HepG2 (cell line): ENCODE data around the gene DOCK3.

ENCODE experiments used
- PRPF4 ChIP-seq: fragments of 200-400 bp; formaldehyde crosslinking; IDR thresholded peaks from 2 replicates; pipeline ENCODE4 v1.6.1; 2016; ENCODE audit warnings: low read length, low read depth; ENCODE audit not compliant: poor library complexity, severe bottlenecking
- TAF1 ChIP-seq: sonication (generic); formaldehyde crosslinking; IDR thresholded peaks from 2 replicates; pipeline ENCODE4 v1.4.0; 2020; ENCODE audit warnings: missing genetic modification reagents
- WIZ ChIP-seq: sonication (generic); formaldehyde crosslinking; IDR thresholded peaks from 2 replicates; pipeline ENCODE4 v1.5.1; 2020; ENCODE audit warnings: mild to moderate bottlenecking, missing genetic modification reagents
- ZNF331 ChIP-seq: sonication (generic); formaldehyde crosslinking; IDR thresholded peaks from 2 replicates; pipeline ENCODE4 v1.4.0; 2020; ENCODE audit warnings: missing genetic modification reagents
- ZNF720 ChIP-seq: sonication (generic); formaldehyde crosslinking; IDR thresholded peaks from 2 replicates; pipeline ENCODE4 v1.4.0; 2020; ENCODE audit warnings: missing genetic modification reagents
- TF ChIP-seq, protein P1 (sequence below): sonication (generic); formaldehyde crosslinking; IDR thresholded peaks from 2 replicates; pipeline ENCODE4 v1.8.1; 2023; ENCODE audit warnings: mild to moderate bottlenecking, missing genetic modification reagents, borderline replicate concordance
- TF ChIP-seq, protein P2 (sequence below): sonication (generic); formaldehyde crosslinking; IDR thresholded peaks from 2 replicates; pipeline ENCODE4 v1.5.0; 2020; ENCODE audit warnings: mild to moderate bottlenecking, missing genetic modification reagents, moderate library complexity

DNA sequence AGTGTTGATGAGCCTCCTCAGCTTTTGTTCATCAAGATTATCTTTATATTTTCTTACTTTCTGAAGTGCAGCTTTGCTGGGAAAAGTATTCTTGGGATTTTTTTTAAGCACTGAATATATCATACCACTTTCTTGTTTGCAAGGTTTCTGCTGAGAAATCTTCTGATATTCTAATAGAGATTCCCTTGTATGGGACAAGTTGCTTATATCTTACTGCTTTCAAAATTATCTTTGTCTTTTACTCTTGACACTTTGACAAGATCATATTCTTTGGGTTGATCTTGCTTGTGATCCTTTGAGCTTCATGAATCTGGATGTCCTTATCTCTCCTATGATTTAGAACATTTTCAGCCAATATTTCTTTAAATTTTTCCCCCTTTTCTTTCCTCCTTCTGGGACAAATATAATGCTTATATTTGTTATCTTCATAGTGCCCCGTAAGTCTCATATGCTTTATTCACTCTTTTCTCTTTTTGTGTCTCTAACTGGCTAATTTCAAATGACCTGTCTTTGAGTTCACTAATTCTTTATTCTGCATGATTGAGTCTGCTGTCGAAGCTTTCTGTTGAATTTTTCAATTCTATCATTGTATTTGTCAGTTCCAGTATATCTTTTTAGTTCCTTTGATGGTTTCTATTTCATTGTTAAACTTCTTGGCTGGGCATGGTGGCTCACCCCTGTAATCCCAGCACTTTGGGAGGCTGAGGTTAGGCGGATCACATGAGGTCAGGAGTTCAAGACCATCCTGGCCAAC, 499.0 kb downstream of the DOCK3 start:
- TF ChIP-seq WIZ (CRISPR knock-in tag) (no peak), ZNF331 (CRISPR knock-in tag) (no peak), ZNF720 (CRISPR knock-in tag) (no peak), PRPF4 (no peak), TAF1 (CRISPR knock-in tag) (no peak)
- TF ChIP-seq, protein P1, sequence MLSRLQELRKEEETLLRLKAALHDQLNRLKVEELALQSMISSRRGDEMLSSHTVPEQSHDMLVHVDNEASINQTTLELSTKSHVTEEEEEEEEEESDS (CRISPR knock-in tag), result no peak
- TF ChIP-seq, protein P2, sequence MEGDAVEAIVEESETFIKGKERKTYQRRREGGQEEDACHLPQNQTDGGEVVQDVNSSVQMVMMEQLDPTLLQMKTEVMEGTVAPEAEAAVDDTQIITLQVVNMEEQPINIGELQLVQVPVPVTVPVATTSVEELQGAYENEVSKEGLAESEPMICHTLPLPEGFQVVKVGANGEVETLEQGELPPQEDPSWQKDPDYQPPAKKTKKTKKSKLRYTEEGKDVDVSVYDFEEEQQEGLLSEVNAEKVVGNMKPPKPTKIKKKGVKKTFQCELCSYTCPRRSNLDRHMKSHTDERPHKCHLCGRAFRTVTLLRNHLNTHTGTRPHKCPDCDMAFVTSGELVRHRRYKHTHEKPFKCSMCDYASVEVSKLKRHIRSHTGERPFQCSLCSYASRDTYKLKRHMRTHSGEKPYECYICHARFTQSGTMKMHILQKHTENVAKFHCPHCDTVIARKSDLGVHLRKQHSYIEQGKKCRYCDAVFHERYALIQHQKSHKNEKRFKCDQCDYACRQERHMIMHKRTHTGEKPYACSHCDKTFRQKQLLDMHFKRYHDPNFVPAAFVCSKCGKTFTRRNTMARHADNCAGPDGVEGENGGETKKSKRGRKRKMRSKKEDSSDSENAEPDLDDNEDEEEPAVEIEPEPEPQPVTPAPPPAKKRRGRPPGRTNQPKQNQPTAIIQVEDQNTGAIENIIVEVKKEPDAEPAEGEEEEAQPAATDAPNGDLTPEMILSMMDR (CRISPR knock-in tag), result no peak
